Caco-2 (cell line): Measurements from ENCODE around the gene ATP10B. TPM values are rescaled to one million over a fixed set of nuclear protein-coding genes. Genes with fewer than 3 reads are reported as not detected.

Experiments used
- BruUV-seq: library from RNA; stranded (reverse); fragments of 400-500 nt; replicated peaks from 2 replicates; lab custom pipeline; 2021; lab: Mats Ljungman, UMichigan
- CTCF ChIA-PET: fragments of 300-600 bp; sonication (Branson Sonifier 250); formaldehyde crosslinking; loops from one replicate; lab custom pipeline; 2022; ENCODE audit warnings: antibody characterized with exemption; lab: Charles Lee
- POLR2A ChIA-PET: fragments of 300-600 bp; sonication (Branson Sonifier 250); formaldehyde crosslinking; loops from one replicate; lab custom pipeline; 2022; ENCODE audit warnings: antibody characterized with exemption; lab: Charles Lee
- DNase-seq, 2 experiments: peaks; one replicate each; pipeline versions ENCODE4 v3.0.0 to v3.0.0-alpha.2; 2020 to 2022
- H3K27me3 ChIP-seq: replicated peaks from 2 replicates; pipeline ENCODE4 v1.6.0; 2011; ENCODE audit warnings: low read length; ENCODE audit not compliant: control insufficient read depth, insufficient read depth
- H3K36me3 ChIP-seq: 2 replicates; pipeline ENCODE4 v1.5.1; 2011; ENCODE audit warnings: low read length; ENCODE audit not compliant: control insufficient read depth, insufficient read depth
- H3K4me1 ChIP-seq: fragments of 250-450 bp; sonication (Bioruptor Pico); 2 replicates; pipeline ENCODE4 v1.5.1; 2020; ENCODE audit warnings: mild to moderate bottlenecking
- H3K4me3 ChIP-seq: 2 replicates; pipeline ENCODE4 v1.5.1; 2011; ENCODE audit warnings: low read depth, mild to moderate bottlenecking, control low read depth, low read length
- H3K9me3 ChIP-seq: fragments of 250-450 bp; sonication (Bioruptor Pico); 2 replicates; pipeline ENCODE4 v1.5.1; 2020; ENCODE audit warnings: mild to moderate bottlenecking, moderate library complexity
- H3K27ac Mint-ChIP-seq: one replicate; pipeline ENCODE4 v1.8.0; 2022; ENCODE audit warnings: mixed read lengths; ENCODE audit not compliant: unreplicated experiment
- H3K27me3 Mint-ChIP-seq: one replicate; pipeline ENCODE4 v1.8.0; 2022; ENCODE audit warnings: mixed read lengths; ENCODE audit not compliant: insufficient read depth, unreplicated experiment
- H3K36me3 Mint-ChIP-seq: one replicate; pipeline ENCODE4 v1.8.0; 2022; ENCODE audit warnings: mild to moderate bottlenecking, mixed read lengths; ENCODE audit not compliant: insufficient read depth, unreplicated experiment
- H3K4me1 Mint-ChIP-seq: one replicate; pipeline ENCODE4 v1.8.0; 2022; ENCODE audit warnings: low read depth, mixed read lengths; ENCODE audit not compliant: unreplicated experiment
- H3K4me3 Mint-ChIP-seq: one replicate; pipeline ENCODE4 v1.8.0; 2022; ENCODE audit warnings: mild to moderate bottlenecking, moderate library complexity, mixed read lengths; ENCODE audit not compliant: unreplicated experiment
- H3K9me3 Mint-ChIP-seq: one replicate; pipeline ENCODE4 v1.8.0; 2022; ENCODE audit warnings: mixed read lengths; ENCODE audit not compliant: unreplicated experiment
- CTCF ChIP-seq, 2 experiments: fragments of 200-600 bp in 1 of 2; IDR thresholded peaks; 1 replicate in 1 of 2; 2 replicates in 1 of 2; pipeline versions ENCODE4 v1.5.1 to v1.8.0; 2011 to 2022; ENCODE audit warnings: antibody characterized with exemption in 1 of 2, control low read depth in 1 of 2, inconsistent platforms in 1 of 2, low read depth in 1 of 2, low read length in 1 of 2, mild to moderate bottlenecking in 1 of 2, moderate library complexity in 1 of 2; ENCODE audit not compliant: insufficient read depth in 1 of 2, severe bottlenecking in 1 of 2, unreplicated experiment in 1 of 2
- intact Hi-C: fragments of 100-400 bp; cut with micrococcal nuclease; formaldehyde crosslinking; loops from one replicate; pipeline ENCODE4 v1.10.0; 2022; ENCODE audit not compliant: unreplicated experiment
- total RNA-seq: library from RNA; stranded (reverse); gene quantifications from 2 replicates; pipeline ENCODE4 v1.2.3, GENCODE V29; 2022

Gene ATP10B
- total RNA-seq, 1 experiment from 2014 or later = 0.43 TPM

GRCh38 chr5:160565376-160565775 is 286.6 kb downstream of the ATP10B start:
- H3K27me3 Mint-ChIP-seq = peaks cover 2% of the 10 kb centered on the region
- TF ChIP-seq CTCF (IDR thresholded peaks at IDR 0.05; ENCODE audit: insufficient read depth in 1 of 2, low read depth in 1 of 2, low read length in 1 of 2, severe bottlenecking in 1 of 2, unreplicated experiment in 1 of 2) = no peak
- no peaks in the 10 kb centered on the region for H3K36me3 Mint-ChIP-seq
- intact Hi-C loops = no loop called here
- ChIA-PET CTCF (no interaction called here), POLR2A (no interaction called here)
- H3K9me3 Mint-ChIP-seq = no peaks in the 10 kb centered on the region
- no TSS peak for BruUV-seq
- Histone ChIP-seq H3K4me1 (no peaks in the 10 kb centered on the region), H3K36me3 (no peaks in the 10 kb centered on the region), H3K27me3 (no peaks in the 10 kb centered on the region), H3K4me3 (no peak overlapping the region), H3K9me3 (no peaks in the 10 kb centered on the region)
- no peak for DNase-seq
- no peak overlapping the region for H3K4me3 Mint-ChIP-seq
- no peak overlapping the region for H3K27ac Mint-ChIP-seq
- no peaks in the 10 kb centered on the region for H3K4me1 Mint-ChIP-seq

- Histone ChIP-seq H3K4me1 (peaks cover 13% of the 10 kb centered on the region), H3K36me3 (no peaks in the 10 kb centered on the region), H3K27me3 (no peaks in the 10 kb centered on the region), H3K9me3 (no peaks in the 10 kb centered on the region), H3K4me3 (no peak overlapping the region)
- no TSS peak for BruUV-seq
- no peak for DNase-seq
- Mint-ChIP-seq H3K27me3 (no peaks in the 10 kb centered on the region), H3K9me3 (no peaks in the 10 kb centered on the region), H3K27ac (no peak overlapping the region), H3K4me3 (no peak overlapping the region), H3K36me3 (no peaks in the 10 kb centered on the region), H3K4me1 (peaks cover 8% of the 10 kb centered on the region)
- POLR2A ChIA-PET = no interaction called here
- intact Hi-C loops = no loop called here
- CTCF ChIA-PET = no interaction called here
- TF ChIP-seq CTCF (IDR thresholded peaks at IDR 0.05; ENCODE audit: insufficient read depth in 1 of 2, low read depth in 1 of 2, low read length in 1 of 2, severe bottlenecking in 1 of 2, unreplicated experiment in 1 of 2) = no peak
Measured at GRCh38 chr5:160556846-160557245, 295.2 kb downstream of the ATP10B start.

- Histone ChIP-seq H3K36me3 (no peaks in the 10 kb centered on the region), H3K27me3 (no peaks in the 10 kb centered on the region), H3K9me3 (no peaks in the 10 kb centered on the region), H3K4me1 (peaks cover 13% of the 10 kb centered on the region), H3K4me3 (no peak overlapping the region)
- no peak for TF ChIP-seq CTCF (IDR thresholded peaks at IDR 0.05; ENCODE audit: insufficient read depth in 1 of 2, low read depth in 1 of 2, low read length in 1 of 2, severe bottlenecking in 1 of 2, unreplicated experiment in 1 of 2)
- no peaks in the 10 kb centered on the region for H3K27me3 Mint-ChIP-seq
- H3K36me3 Mint-ChIP-seq = no peaks in the 10 kb centered on the region
- CTCF ChIA-PET = no interaction called here
- DNase-seq = no peak
- no TSS peak for BruUV-seq
- no peaks in the 10 kb centered on the region for H3K9me3 Mint-ChIP-seq
- no peak overlapping the region for H3K27ac Mint-ChIP-seq
- peaks cover 8% of the 10 kb centered on the region for H3K4me1 Mint-ChIP-seq
- POLR2A ChIA-PET = interaction anchor here (0.6 kb wide), 1 partner anchor 62 kb away, joined by 3 read pairs; no protein-coding TSS in a partner anchor
- H3K4me3 Mint-ChIP-seq = no peak overlapping the region
- intact Hi-C loops = loop anchor here (2.0 kb wide), 1 partner anchor 47 kb away; no protein-coding TSS in a partner anchor
Measured at GRCh38 chr5:160555971-160556631, 295.9 kb downstream of the ATP10B start.
